ENCODE data around the gene CAMTA1. TPM values are rescaled to one million over a fixed set of nuclear protein-coding genes. Genes with fewer than 3 reads are reported as not detected.

The CAMTA1 gene
- polyA plus RNA-seq, 1 donor from 2014 or later: 162 TPM

DNA sequence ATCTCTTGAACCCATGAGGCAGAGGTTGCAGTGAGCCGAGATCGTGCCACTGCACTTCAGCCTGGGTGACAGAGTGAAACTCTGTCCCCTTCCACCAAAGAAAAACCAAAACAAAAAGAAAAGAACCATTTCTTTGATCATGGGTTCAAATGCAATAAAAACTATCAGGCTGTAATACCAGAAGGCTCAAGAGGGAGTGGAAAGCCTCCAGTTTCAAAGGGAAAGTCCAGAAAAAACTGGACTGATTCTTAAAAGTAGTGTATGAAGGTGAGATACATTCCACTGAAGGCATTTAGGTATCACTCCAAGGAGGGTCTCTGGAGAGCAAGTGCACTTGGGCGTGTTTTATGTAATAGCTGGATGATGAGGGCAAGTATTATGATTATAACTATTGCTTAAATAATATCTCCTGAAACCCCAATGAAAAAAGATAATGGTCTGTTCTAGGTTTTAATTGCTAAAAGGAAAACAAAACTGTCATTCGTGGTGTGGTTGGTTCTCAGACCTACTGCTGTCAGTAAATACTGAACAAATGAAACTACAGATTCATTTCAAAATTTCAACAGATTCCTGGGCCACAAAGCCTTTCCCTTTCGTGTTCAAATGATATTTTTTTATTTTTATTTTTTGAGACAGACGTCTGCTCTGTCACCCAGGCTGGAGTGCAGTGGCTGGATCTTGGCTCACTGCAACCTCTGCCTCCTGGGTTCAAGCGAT lies 6.0 kb upstream of the CAMTA1 start:
- Histone ChIP-seq H3K4me3 (ENCODE audit: low read length) (no peak overlapping the region), H2AFZ (ENCODE audit: low read depth, low read length) (no peak overlapping the region), H3K4me2 (ENCODE audit: low read length) (no peak overlapping the region), H3K9me3 (ENCODE audit: low read length) (no peaks in the 10 kb centered on the region), H3F3A (ENCODE audit: insufficient read depth, low read length, poor library complexity, severe bottlenecking) (no peaks in the 10 kb centered on the region), H3K27me3 (ENCODE audit: insufficient read depth, low read depth, low read length) (no peaks in the 10 kb centered on the region), H3K9ac (ENCODE audit: low read length) (no peak overlapping the region), H4K20me1 (ENCODE audit: insufficient read depth) (no peaks in the 10 kb centered on the region), H3K79me2 (replicated peaks; ENCODE audit: insufficient read depth, low read length) (no peaks in the 10 kb centered on the region), H3K9me2 (ENCODE audit: insufficient read depth, low read length) (no peaks in the 10 kb centered on the region), H3K27ac (ENCODE audit: low read length) (no peak overlapping the region), H3K36me3 (ENCODE audit: insufficient read depth, low read length) (no peaks in the 10 kb centered on the region)
- TF ChIP-seq EP300 (conservative IDR thresholded peaks at IDR 0.05; ENCODE audit: poor library complexity, severe bottlenecking) (no peak), SMC3 (conservative IDR thresholded peaks at IDR 0.05; ENCODE audit: poor library complexity) (no peak), MXI1 (conservative IDR thresholded peaks at IDR 0.05; ENCODE audit: poor library complexity, severe bottlenecking) (no peak), RAD21 (conservative IDR thresholded peaks at IDR 0.05) (no peak), EZH2 (IDR thresholded peaks at IDR 0.05; ENCODE audit: borderline replicate concordance, insufficient read depth, low read length, poor library complexity, severe bottlenecking) (no peak), TAF1 (IDR thresholded peaks at IDR 0.05; ENCODE audit: low read depth) (no peak), POLR2AphosphoS5 (IDR thresholded peaks at IDR 0.05) (no peak)
- TF ChIP-seq, protein P1, sequence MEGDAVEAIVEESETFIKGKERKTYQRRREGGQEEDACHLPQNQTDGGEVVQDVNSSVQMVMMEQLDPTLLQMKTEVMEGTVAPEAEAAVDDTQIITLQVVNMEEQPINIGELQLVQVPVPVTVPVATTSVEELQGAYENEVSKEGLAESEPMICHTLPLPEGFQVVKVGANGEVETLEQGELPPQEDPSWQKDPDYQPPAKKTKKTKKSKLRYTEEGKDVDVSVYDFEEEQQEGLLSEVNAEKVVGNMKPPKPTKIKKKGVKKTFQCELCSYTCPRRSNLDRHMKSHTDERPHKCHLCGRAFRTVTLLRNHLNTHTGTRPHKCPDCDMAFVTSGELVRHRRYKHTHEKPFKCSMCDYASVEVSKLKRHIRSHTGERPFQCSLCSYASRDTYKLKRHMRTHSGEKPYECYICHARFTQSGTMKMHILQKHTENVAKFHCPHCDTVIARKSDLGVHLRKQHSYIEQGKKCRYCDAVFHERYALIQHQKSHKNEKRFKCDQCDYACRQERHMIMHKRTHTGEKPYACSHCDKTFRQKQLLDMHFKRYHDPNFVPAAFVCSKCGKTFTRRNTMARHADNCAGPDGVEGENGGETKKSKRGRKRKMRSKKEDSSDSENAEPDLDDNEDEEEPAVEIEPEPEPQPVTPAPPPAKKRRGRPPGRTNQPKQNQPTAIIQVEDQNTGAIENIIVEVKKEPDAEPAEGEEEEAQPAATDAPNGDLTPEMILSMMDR (IDR thresholded peaks at IDR 0.05; ENCODE audit: poor library complexity, severe bottlenecking): no peak
- TF ChIP-seq, protein P2, sequence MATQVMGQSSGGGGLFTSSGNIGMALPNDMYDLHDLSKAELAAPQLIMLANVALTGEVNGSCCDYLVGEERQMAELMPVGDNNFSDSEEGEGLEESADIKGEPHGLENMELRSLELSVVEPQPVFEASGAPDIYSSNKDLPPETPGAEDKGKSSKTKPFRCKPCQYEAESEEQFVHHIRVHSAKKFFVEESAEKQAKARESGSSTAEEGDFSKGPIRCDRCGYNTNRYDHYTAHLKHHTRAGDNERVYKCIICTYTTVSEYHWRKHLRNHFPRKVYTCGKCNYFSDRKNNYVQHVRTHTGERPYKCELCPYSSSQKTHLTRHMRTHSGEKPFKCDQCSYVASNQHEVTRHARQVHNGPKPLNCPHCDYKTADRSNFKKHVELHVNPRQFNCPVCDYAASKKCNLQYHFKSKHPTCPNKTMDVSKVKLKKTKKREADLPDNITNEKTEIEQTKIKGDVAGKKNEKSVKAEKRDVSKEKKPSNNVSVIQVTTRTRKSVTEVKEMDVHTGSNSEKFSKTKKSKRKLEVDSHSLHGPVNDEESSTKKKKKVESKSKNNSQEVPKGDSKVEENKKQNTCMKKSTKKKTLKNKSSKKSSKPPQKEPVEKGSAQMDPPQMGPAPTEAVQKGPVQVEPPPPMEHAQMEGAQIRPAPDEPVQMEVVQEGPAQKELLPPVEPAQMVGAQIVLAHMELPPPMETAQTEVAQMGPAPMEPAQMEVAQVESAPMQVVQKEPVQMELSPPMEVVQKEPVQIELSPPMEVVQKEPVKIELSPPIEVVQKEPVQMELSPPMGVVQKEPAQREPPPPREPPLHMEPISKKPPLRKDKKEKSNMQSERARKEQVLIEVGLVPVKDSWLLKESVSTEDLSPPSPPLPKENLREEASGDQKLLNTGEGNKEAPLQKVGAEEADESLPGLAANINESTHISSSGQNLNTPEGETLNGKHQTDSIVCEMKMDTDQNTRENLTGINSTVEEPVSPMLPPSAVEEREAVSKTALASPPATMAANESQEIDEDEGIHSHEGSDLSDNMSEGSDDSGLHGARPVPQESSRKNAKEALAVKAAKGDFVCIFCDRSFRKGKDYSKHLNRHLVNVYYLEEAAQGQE (IDR thresholded peaks at IDR 0.05; ENCODE audit: borderline replicate concordance): no peak

DNA sequence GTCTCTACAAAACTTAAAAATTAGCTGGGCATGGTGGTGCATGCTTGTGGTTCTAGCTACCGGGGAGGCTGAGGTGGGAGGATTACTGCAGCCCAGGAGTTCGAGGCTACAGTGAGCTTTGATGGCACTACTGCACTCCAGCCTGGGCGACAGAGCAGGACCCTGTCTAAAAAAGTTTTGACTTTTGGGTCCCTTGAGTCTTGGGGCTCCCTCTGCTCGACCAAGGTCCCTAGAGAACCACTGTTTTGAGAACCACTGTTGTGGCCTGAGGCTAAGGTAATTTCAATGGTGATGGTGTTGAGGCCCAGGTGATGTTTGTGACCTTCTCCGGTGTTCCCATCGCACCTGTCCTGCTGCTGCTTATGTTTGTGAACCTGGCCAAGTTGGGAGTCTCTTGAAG lies 3.1 kb upstream of the CAMTA1 start:
- Histone ChIP-seq H3K79me2 (replicated peaks; ENCODE audit: insufficient read depth, low read length) (peaks cover 13% of the 10 kb centered on the region), H3K4me2 (ENCODE audit: low read length) (no peak overlapping the region), H3F3A (ENCODE audit: insufficient read depth, low read length, poor library complexity, severe bottlenecking) (no peaks in the 10 kb centered on the region), H3K27me3 (ENCODE audit: insufficient read depth, low read depth, low read length) (no peaks in the 10 kb centered on the region), H2AFZ (ENCODE audit: low read depth, low read length) (no peak overlapping the region), H3K4me3 (ENCODE audit: low read length) (no peak overlapping the region), H3K27ac (ENCODE audit: low read length) (no peak overlapping the region), H3K9me2 (ENCODE audit: insufficient read depth, low read length) (no peaks in the 10 kb centered on the region), H3K36me3 (ENCODE audit: insufficient read depth, low read length) (no peaks in the 10 kb centered on the region), H3K9me3 (ENCODE audit: low read length) (no peaks in the 10 kb centered on the region), H3K9ac (ENCODE audit: low read length) (no peak overlapping the region), H4K20me1 (ENCODE audit: insufficient read depth) (no peaks in the 10 kb centered on the region)
- TF ChIP-seq RAD21 (conservative IDR thresholded peaks at IDR 0.05) (no peak), EZH2 (IDR thresholded peaks at IDR 0.05; ENCODE audit: borderline replicate concordance, insufficient read depth, low read length, poor library complexity, severe bottlenecking) (no peak), POLR2AphosphoS5 (IDR thresholded peaks at IDR 0.05) (no peak), SMC3 (conservative IDR thresholded peaks at IDR 0.05; ENCODE audit: poor library complexity) (no peak), TAF1 (IDR thresholded peaks at IDR 0.05; ENCODE audit: low read depth) (no peak)

All from neural cell (in vitro differentiated cells).